GM18519 (cell line): ENCODE measurements around the gene RFESD.

Source experiments
- ATAC-seq: cut with Tn5 transposase; IDR thresholded peaks from one replicate; pipeline ENCODE4 v1.9.1; 2021; ENCODE audit warnings: mild to moderate bottlenecking, moderate library complexity; ENCODE audit not compliant: unreplicated experiment, low FRiP score

RFESD gene

GRCh38 chr5:95660060-95660459 is 13.5 kb downstream of the RFESD start:
- ATAC-seq: no peak

DNA sequence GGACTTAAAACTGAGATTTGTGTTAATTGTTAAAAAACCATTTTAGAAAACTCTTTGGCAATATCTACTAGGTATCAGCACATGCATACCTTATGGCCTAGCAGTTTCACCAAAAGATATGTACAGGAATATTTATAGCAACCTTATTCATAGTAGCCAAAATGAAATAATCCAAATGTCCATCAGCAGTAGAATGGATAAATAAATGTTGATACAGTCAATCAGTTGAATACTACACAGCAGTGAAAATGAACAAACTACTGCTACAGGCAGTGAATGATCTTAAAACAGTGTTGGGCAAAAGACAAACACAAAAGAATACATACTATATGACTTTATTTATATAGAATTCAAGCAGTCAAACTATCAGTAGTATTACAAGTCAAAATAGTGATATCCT is 16.4 kb downstream of the RFESD start:
- ATAC-seq: no peak

GRCh38 chr5:95664204-95664786 is 17.7 kb downstream of the RFESD start:
- no peak for ATAC-seq

DNA sequence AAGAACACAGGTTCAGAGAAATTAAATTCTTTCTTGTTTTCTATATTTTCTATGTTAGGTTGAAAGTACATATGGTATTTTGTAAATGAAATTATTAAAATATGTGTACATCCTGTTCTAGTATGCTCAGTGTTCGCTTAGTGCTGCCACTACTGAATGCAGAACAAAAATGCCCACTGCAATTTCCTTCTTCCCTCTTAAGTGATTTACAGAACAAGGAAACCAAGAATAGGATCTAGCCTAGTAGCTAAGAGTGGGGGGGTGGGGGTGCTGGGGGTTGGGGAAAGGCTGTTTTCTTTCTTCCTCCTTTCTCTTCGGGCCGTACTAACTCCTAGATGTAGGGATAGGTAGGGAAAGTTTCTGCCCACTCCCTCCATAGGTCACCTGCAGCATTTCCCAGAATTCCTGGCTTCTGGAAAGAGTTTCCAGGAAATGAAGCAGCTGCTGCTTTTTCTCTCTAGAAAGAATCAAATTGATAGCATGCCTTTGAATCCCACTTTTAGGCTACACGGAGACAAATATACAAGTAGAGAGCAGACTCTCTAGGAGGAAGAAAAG is 20.6 kb downstream of the RFESD start:
- no peak for ATAC-seq

GRCh38 chr5:95667678-95668077 is 21.1 kb downstream of the RFESD start:
- ATAC-seq: no peak

GRCh38 chr5:95668216-95668615 is 21.6 kb downstream of the RFESD start:
- ATAC-seq: no peak

GRCh38 chr5:95668728-95669127 is 22.2 kb downstream of the RFESD start:
- no peak for ATAC-seq

DNA sequence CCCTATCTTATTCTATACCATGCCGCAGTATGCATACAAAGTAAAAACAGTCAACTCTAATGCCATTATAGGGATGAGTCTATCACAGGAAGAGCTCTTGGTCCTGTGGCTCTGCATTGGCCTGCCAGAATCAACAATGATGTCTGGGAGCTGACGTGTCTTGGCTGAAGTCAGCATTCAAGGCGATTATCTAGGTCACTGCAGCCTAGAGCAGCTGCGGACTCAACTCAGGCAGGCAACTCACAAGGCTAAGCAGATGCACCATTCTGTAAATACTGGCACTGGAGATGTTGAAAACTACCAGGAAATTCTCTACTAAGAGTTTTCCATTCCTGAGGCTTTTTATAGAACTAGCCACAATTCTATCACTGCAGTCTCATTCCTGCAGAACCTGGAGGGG is 23.0 kb downstream of the RFESD start:
- ATAC-seq: no peak

GRCh38 chr5:95669985-95670384 is 23.4 kb downstream of the RFESD start:
- ATAC-seq: no peak

- ATAC-seq: no peak
These were observed 24.0 kb downstream of the RFESD start for GRCh38 chr5:95670568-95670967.

GRCh38 chr5:95671826-95672225 is 25.2 kb downstream of the RFESD start:
- ATAC-seq: no peak

DNA sequence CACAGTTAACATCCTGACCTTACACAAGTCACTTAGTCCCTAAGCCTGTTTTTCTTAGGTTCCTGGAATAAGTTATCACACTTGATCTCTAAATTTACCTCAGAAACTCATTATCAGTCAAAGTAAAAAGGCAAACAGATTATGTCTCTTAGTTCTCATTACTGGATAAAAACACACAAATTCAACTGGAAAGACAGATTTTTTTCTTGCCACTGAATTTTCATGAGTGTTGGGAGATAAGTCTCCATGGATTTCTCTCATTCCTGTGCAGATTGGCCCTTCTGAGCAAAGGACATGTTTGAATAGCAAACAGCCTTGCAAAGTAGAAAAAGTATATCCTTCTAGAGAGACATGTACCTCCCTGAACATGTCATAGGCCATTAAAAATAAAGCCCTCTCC is 26.1 kb downstream of the RFESD start:
- no peak for ATAC-seq

GRCh38 chr5:95673081-95673480 is 26.5 kb downstream of the RFESD start:
- no peak for ATAC-seq

DNA sequence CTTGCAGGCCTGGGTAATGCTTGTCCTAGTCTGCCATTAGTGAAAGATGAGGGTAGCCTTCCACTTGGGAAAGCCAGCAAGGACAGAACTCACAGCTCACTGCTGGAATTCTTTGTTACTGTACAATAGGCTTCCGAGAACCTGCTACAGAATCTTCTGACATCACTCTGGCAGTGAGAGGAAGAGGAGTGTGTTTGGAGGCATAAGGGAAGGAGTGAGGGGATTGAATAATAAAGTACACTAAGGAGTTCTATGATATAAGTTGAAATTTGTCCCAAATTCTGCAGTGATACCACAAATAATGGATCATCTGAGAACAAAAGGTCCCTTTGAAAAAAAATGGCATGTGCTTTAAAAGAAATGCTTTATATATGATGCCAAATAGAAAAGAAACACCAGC is 36.3 kb downstream of the RFESD start, which contains the start of gene SPATA9:
Gene SPATA9, minus strand, starts transcription at position 101 of the 400 bp plus-strand sequence. CDS start 137 bp downstream, outside the sequence.
- ATAC-seq: no peak

GRCh38 chr5:95684361-95684760 is 37.8 kb downstream of the RFESD start:
- no peak for ATAC-seq

GRCh38 chr5:95686651-95687050 is 40.1 kb downstream of the RFESD start:
- no peak for ATAC-seq

- no peak for ATAC-seq
These were observed 43.1 kb downstream of the RFESD start for GRCh38 chr5:95689680-95690079.

GRCh38 chr5:95690333-95690732 is 43.8 kb downstream of the RFESD start:
- ATAC-seq: no peak

- no peak for ATAC-seq
These were observed 51.5 kb downstream of the RFESD start for GRCh38 chr5:95697781-95698681.

- no peak for ATAC-seq
These were observed 52.8 kb downstream of the RFESD start for GRCh38 chr5:95699337-95699736.

DNA sequence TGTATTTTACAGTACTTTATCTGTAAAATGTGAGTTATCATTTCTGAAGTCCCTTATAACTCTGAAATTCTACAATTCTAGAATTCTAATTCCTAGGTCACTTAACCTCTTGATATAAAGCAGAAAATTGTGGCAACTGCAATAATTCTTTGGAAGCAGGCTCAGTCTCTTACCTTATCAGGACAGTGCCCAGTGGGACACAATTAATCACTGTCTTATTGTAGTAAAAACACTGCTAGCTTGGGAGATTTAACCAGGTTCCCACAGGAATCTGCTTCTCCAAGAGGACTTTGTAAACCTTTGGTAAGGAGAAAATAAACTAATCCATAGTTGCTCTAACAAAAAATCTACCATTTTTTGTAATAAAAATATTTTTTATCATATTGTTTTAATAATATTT is 54.5 kb downstream of the RFESD start:
- ATAC-seq: no peak

GRCh38 chr5:95704150-95704549 is 57.6 kb downstream of the RFESD start:
- ATAC-seq: no peak
